Activated CD4-positive, alpha-beta T cell treated with anti-CD3 and anti-CD28 coated beads for 48 hours (primary cell): ENCODE results near the gene HAPLN3.

Source experiments
- DNase-seq: peaks from one replicate; pipeline ENCODE4 v3.0.0-alpha.2; 2020

HAPLN3 gene

GRCh38 chr15:88858934-88859333, 36.4 kb downstream of the HAPLN3 start:
- no peak for DNase-seq

GRCh38 chr15:88852476-88852875, 42.9 kb downstream of the HAPLN3 start:
- DNase-seq, result no peak

DNA sequence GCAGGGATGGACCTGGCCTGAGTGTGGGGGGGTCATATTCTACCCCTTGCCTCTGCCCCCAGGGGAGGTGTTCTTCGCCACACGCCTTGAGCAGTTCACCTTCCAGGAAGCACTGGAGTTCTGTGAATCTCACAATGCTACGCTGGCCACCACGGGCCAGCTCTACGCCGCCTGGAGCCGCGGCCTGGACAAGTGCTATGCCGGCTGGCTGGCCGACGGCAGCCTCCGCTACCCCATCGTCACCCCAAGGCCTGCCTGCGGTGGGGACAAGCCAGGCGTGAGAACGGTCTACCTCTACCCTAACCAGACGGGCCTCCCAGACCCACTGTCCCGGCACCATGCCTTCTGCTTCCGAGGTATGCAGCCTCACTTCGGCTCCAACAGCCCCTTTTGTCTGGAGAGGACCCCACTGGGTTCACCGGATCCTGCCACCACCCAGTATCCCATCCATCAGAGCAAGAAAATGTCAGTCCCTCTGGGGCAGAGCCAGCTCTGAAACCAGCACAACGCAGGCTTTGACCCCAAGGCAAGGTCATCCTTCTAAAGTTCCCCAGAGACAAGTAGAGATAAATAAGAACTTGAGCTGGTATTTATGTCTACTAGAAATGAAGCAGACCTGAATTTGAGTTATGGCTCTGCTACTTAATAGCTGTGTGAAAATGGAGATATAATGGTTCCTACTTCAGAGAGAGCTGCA, 45.8 kb downstream of the HAPLN3 start:
- DNase-seq, result no peak

DNA sequence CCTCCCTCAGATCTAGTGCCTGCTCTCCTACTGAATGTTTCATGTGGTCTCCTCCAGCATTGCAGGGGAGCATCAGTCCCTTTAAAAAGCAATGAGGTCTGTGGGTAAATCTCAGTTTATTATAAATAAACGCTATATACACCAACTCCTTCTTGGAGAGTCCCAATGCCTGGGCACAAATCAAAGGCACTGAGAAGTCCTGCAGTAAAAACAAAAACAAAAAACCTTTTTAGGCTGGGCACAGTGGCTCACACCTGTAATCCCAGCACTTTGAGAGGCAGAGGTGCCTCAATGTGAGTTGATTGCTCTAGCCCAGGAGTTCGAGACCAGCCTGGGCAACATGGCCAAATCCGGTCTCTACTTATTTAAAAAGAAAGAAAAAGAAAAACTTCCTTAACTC, 47.1 kb downstream of the HAPLN3 start:
- no peak for DNase-seq

- no peak for DNase-seq
Measured at GRCh38 chr15:88847144-88847543, 48.2 kb downstream of the HAPLN3 start.

- DNase-seq, result no peak
Measured at GRCh38 chr15:88845616-88846015, 49.7 kb downstream of the HAPLN3 start.

- no peak for DNase-seq
Measured at GRCh38 chr15:88844749-88845386, 50.5 kb downstream of the HAPLN3 start.

- DNase-seq, result no peak
Measured at GRCh38 chr15:88843334-88843733, 52.0 kb downstream of the HAPLN3 start.

DNA sequence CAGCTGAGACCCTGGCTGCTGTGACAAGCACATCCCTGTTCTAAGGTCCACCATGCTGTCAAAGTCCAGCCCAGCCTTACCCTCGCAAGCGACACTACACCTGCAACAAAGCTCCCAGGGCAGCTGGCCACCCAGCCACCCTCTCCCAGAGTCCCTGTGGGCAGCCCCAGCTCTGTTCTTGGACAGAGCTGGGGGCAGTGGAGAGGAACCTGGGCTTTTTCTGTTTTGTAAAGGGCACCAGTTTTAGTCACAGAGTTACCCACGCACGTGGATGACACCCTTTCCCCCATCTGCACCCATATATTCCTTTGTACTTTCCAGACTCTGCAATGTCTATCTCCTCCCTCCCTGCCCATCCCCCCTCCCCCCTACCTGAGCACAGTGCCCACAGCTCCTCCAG, 53.2 kb downstream of the HAPLN3 start:
- DNase-seq, result no peak

- DNase-seq, result no peak
Measured at GRCh38 chr15:88841236-88841635, 54.1 kb downstream of the HAPLN3 start.

DNA sequence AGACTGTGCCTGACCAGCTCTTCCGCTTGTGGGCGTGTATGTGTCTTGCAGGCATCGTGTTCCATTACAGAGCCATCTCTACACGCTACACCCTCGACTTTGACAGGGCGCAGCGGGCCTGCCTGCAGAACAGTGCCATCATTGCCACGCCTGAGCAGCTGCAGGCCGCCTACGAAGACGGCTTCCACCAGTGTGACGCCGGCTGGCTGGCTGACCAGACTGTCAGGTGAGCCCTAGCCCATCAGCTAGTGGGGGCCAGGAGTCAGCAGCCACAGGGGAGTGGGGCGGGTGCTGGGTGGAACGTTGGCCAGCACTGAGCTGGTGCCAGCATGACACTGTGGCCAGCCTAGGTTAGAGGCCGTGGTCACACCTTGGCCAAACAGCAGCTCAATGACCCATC, 55.4 kb downstream of the HAPLN3 start:
- DNase-seq, result no peak

GRCh38 chr15:88839146-88839545, 56.2 kb downstream of the HAPLN3 start:
- no peak for DNase-seq

GRCh38 chr15:88838667-88839066, 56.7 kb downstream of the HAPLN3 start:
- DNase-seq, result no peak

- DNase-seq, result no peak
Measured at GRCh38 chr15:88835646-88836045, 59.7 kb downstream of the HAPLN3 start.

DNA sequence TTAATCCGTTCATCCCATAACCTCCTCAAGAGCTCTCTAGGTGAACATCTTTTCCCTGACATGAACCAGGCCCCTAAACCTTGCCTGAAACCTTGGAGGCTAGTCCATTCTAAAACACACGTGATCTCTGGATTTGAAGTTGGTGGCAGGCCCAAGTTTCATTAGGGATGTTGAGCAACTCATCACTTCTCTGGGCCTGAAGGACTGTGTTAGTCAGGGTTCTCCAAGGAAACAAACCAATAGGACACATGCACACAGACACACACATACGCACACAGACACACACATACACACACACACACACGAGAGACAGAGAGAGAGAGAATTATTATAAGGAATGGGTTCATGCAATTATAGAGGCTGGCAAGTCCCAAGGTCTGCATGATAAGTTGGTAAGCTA, 60.2 kb downstream of the HAPLN3 start:
- no peak for DNase-seq

DNA sequence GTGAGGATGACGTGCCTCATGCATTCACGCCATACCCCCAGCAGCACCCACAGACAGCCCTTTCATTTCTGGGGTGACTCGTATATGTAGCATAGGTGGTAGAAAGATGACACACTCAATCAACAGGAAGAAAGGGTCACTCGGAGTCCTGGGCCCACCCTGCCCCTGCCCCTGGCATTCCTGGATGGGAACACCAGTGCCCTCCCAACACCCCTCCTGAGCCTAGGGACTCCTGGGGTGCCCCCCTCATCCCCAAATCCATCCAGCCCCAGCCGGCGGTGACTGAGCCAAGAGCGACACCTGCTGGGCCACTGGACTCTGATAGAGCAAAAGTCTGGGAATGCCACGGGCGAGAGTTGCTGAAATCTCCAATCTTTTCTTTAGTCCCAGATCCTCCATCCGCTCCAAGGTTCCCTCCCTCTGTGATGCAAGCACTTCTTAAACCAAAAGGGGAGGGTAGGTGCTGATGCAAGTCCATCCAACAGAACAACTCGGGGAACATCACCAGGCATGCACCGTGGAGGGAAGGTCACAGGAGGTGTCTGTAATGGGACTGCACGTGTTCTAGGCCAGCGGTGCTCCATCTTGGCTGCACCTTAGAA, 61.0 kb downstream of the HAPLN3 start:
- peak; percentile 10 for DNase-seq

- no peak for DNase-seq
Measured at GRCh38 chr15:88833731-88834100, 61.6 kb downstream of the HAPLN3 start.

DNA sequence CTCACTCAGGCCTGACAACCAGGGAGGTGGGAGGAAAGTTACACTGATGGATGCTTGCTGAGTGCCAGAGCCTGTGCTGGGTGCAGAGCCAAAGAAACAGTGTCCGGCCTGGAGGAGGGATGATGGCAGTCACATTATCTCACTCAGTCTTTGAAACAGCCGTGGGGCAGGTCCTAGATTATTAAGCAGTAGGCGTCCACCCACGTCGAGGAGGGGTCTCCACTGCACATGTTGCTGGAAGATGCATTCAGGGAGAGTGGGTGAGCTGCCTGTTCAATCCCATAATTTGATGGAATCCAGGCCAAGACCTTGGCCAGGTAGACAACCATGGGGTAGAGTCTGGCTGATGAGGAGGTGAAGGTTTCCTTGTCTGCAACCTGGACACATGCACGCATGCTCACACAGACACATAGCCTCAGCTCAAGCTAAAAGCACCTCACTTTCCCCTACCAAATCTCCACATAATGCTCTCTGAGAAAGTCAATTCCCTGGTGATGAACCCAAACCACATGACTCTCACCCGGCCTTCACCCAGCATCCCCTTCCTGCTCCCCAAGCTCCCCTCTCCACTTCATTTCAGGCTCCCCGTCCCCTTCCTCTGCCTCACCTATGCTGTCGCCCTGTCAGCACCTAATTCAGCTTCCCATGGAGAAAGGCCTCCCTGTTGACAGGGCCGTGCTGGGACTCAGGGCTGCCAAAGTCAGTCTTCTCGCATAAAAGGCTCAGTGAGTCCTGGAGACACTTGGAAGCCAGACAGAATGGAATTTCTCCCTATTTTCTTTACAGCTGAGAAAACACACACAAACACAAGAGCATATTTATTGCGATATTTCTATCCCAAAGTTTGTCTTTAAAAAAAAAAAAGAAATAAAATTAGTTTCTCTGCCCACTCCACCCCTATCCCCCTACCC, 62.3 kb downstream of the HAPLN3 start:
- DNase-seq, result no peak

DNA sequence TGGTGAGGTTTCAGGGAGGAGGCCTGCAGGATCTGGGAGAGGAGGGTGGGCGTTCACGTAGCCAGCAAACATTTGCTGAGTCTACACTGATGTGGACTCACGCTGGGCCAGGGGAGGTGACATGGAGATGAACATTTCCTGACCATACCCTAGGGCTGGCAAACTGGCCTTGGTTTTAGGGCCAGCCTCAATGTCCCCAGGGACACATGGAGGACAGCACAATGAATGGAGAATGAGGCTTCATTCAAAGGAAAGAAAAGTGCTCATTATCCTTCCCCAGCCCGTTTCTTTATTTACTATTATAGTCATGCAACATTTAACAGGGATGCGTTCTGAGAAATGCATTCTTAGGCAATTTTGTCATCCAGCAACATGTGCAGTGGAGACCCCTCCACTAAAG, 65.3 kb downstream of the HAPLN3 start:
- DNase-seq, result no peak

GRCh38 chr15:88828791-88829190, 66.6 kb downstream of the HAPLN3 start:
- no peak for DNase-seq
